Astrocyte (in vitro differentiated cells and primary cell): ENCODE results near the gene IYD. TPM values are rescaled to one million over a fixed set of nuclear protein-coding genes. Genes with fewer than 3 reads are reported as not detected.
A peak's percentile ranks its signal among the peaks of the same experiment; 100 is the strongest.

ENCODE experiments used
- DNase-seq: peaks from one replicate; pipeline ENCODE4 v3.0.0-alpha.2; 2010; ENCODE audit warnings: low read depth
- FAIRE-seq: peaks from 2 replicates; lab custom pipeline; 2011; peaks lifted over from hg19 to GRCh38; lab: Jason Lieb, UNC
- H2AFZ ChIP-seq: 2 replicates; pipeline ENCODE4 v1.6.0; 2012; ENCODE audit warnings: low read depth, low read length, inconsistent platforms
- H3K27ac ChIP-seq: 2 replicates; pipeline ENCODE4 v1.5.1; 2011; ENCODE audit warnings: low read depth, low read length, inconsistent platforms
- H3K27me3 ChIP-seq: 2 replicates; pipeline ENCODE4 v1.6.0; 2011; ENCODE audit warnings: low read length, inconsistent platforms; ENCODE audit not compliant: insufficient read depth
- H3K36me3 ChIP-seq: 2 replicates; pipeline ENCODE4 v1.5.1; 2011; ENCODE audit warnings: low read length, inconsistent platforms; ENCODE audit not compliant: insufficient read depth
- H3K4me1 ChIP-seq: 2 replicates; pipeline ENCODE4 v1.5.1; 2011; ENCODE audit warnings: low read length, inconsistent platforms; ENCODE audit not compliant: insufficient read depth
- H3K4me2 ChIP-seq: 2 replicates; pipeline ENCODE4 v1.6.0; 2012; ENCODE audit warnings: low read length, inconsistent platforms
- H3K4me3 ChIP-seq: 2 replicates; pipeline ENCODE4 v1.5.1; 2011; ENCODE audit warnings: low read depth, mild to moderate bottlenecking, low read length, inconsistent platforms; ENCODE audit not compliant: insufficient read depth
- H3K79me2 ChIP-seq: 2 replicates; pipeline ENCODE4 v1.6.0; 2012; ENCODE audit warnings: mild to moderate bottlenecking, low read length, inconsistent platforms; ENCODE audit not compliant: insufficient read depth
- H3K9ac ChIP-seq: 2 replicates; pipeline ENCODE4 v1.6.0; 2012; ENCODE audit warnings: mild to moderate bottlenecking, low read length, inconsistent platforms
- H3K9me3 ChIP-seq: 2 replicates; pipeline ENCODE4 v1.5.1; 2012; ENCODE audit warnings: low read depth, mild to moderate bottlenecking, low read length, inconsistent platforms; ENCODE audit not compliant: insufficient read depth
- H4K20me1 ChIP-seq: 2 replicates; pipeline ENCODE4 v1.6.0; 2012; ENCODE audit warnings: low read length, inconsistent platforms; ENCODE audit not compliant: insufficient read depth
- H3K27ac Mint-ChIP-seq: one replicate; pipeline ENCODE4 v1.8.0; 2021; ENCODE audit warnings: mild to moderate bottlenecking, mixed read lengths; ENCODE audit not compliant: unreplicated experiment
- H3K27me3 Mint-ChIP-seq: one replicate; pipeline ENCODE4 v1.8.0; 2021; ENCODE audit warnings: low read depth, mixed read lengths; ENCODE audit not compliant: unreplicated experiment
- H3K36me3 Mint-ChIP-seq: one replicate; pipeline ENCODE4 v1.8.0; 2021; ENCODE audit warnings: low read depth, mixed read lengths; ENCODE audit not compliant: unreplicated experiment
- H3K4me1 Mint-ChIP-seq: one replicate; pipeline ENCODE4 v1.8.0; 2021; ENCODE audit warnings: low read depth, mixed read lengths; ENCODE audit not compliant: unreplicated experiment
- H3K4me3 Mint-ChIP-seq: one replicate; pipeline ENCODE4 v1.8.0; 2021; ENCODE audit warnings: mild to moderate bottlenecking, moderate library complexity, mixed read lengths; ENCODE audit not compliant: unreplicated experiment
- H3K9me3 Mint-ChIP-seq: one replicate; pipeline ENCODE4 v1.8.0; 2021; ENCODE audit warnings: mild to moderate bottlenecking, mixed read lengths; ENCODE audit not compliant: unreplicated experiment
- EZH2 ChIP-seq: IDR thresholded peaks from 2 replicates; pipeline ENCODE4 v1.6.1; 2012; ENCODE audit warnings: mild to moderate bottlenecking, low read length, inconsistent platforms; ENCODE audit not compliant: insufficient read depth
- total RNA-seq: library from RNA; stranded (reverse); gene quantifications from 2 replicates; pipeline ENCODE4 v1.2.1, GENCODE V29; 2021
- TF ChIP-seq, protein P1 (sequence below): IDR thresholded peaks from 2 replicates; pipeline ENCODE4 v1.5.1; 2011; ENCODE audit warnings: low read depth, mild to moderate bottlenecking, inconsistent platforms, low read length, moderate library complexity; ENCODE audit not compliant: insufficient read depth

The IYD gene
- total RNA-seq, 1 donor from 2014 or later = not detected

DNA sequence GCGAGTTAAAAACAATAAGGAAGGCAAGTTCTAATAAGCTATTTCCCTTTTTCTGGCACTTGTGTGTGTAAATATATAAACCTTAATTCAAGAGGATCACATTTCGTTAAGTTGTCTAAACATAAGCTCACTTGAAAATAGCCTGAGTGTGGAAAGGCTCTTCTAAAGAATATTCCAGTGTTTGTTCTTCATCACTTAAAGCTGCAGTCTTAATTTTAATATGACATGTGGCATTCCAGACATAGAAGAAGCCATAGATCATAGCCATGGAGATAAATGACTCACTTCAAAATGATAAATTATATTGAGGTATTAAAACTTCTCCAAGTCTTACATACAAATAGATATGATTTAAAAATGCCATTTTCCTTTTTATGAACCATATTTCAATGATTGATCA is 42.1 kb downstream of the IYD start:
- no peaks in the 10 kb centered on the region for H3K27me3 ChIP-seq
- H3K9ac ChIP-seq = no peak overlapping the region
- H4K20me1 ChIP-seq = no peaks in the 10 kb centered on the region
- no peaks in the 10 kb centered on the region for H3K36me3 Mint-ChIP-seq
- H3K27ac Mint-ChIP-seq = peak overlapping the region; percentile 75
- peak overlapping the region; percentile 35 for H3K4me2 ChIP-seq
- DNase-seq (peak; percentile 26), FAIRE-seq (no peak)
- peaks cover 26% of the 10 kb centered on the region for H3K4me1 ChIP-seq
- H3K79me2 ChIP-seq = no peaks in the 10 kb centered on the region
- peaks cover 32% of the 10 kb centered on the region for H3K4me1 Mint-ChIP-seq
- no peaks in the 10 kb centered on the region for H3K36me3 ChIP-seq
- peaks cover 2% of the 10 kb centered on the region for H3K9me3 Mint-ChIP-seq
- no peak overlapping the region for H2AFZ ChIP-seq
- H3K4me3 ChIP-seq = no peak overlapping the region
- no peaks in the 10 kb centered on the region for H3K9me3 ChIP-seq
- H3K4me3 Mint-ChIP-seq = no peak overlapping the region
- H3K27me3 Mint-ChIP-seq = peaks cover 11% of the 10 kb centered on the region
- TF ChIP-seq, protein P1, sequence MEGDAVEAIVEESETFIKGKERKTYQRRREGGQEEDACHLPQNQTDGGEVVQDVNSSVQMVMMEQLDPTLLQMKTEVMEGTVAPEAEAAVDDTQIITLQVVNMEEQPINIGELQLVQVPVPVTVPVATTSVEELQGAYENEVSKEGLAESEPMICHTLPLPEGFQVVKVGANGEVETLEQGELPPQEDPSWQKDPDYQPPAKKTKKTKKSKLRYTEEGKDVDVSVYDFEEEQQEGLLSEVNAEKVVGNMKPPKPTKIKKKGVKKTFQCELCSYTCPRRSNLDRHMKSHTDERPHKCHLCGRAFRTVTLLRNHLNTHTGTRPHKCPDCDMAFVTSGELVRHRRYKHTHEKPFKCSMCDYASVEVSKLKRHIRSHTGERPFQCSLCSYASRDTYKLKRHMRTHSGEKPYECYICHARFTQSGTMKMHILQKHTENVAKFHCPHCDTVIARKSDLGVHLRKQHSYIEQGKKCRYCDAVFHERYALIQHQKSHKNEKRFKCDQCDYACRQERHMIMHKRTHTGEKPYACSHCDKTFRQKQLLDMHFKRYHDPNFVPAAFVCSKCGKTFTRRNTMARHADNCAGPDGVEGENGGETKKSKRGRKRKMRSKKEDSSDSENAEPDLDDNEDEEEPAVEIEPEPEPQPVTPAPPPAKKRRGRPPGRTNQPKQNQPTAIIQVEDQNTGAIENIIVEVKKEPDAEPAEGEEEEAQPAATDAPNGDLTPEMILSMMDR = no peak
- no peak overlapping the region for H3K27ac ChIP-seq

DNA sequence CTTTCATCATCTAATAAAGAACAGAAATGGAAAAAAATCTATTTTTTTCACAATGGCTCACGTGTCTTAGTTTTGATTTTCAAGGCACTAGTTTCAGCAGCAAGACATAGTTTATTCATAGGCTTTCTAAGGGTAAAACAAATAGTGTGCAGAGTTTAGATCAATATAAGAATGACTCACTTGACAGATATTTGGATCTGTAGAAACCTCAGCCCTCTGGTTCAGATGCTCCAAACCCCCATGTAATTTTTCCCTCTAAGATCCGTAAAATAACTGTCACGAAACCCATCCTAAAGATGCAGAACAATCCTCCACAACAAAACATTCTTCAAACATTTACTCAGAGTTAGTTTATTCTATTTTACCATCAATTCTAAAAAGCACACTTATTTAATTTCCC is 43.4 kb downstream of the IYD start:
- no peak overlapping the region for H3K9ac ChIP-seq
- DNase-seq = peak; percentile 16
- no peak for FAIRE-seq
- Mint-ChIP-seq H3K4me3 (no peak overlapping the region), H3K27ac (no peak overlapping the region), H3K4me1 (peaks cover 32% of the 10 kb centered on the region), H3K9me3 (peaks cover 2% of the 10 kb centered on the region), H3K36me3 (no peaks in the 10 kb centered on the region), H3K27me3 (peaks cover 8% of the 10 kb centered on the region)
- no peaks in the 10 kb centered on the region for H4K20me1 ChIP-seq
- no peak overlapping the region for H3K4me3 ChIP-seq
- H3K4me1 ChIP-seq = peaks cover 26% of the 10 kb centered on the region
- H3K4me2 ChIP-seq = no peak overlapping the region
- no peak overlapping the region for H2AFZ ChIP-seq
- H3K27ac ChIP-seq = no peak overlapping the region
- no peaks in the 10 kb centered on the region for H3K27me3 ChIP-seq
- H3K36me3 ChIP-seq = no peaks in the 10 kb centered on the region
- H3K79me2 ChIP-seq = no peaks in the 10 kb centered on the region
- TF ChIP-seq EZH2 = no peak
- no peaks in the 10 kb centered on the region for H3K9me3 ChIP-seq

DNA sequence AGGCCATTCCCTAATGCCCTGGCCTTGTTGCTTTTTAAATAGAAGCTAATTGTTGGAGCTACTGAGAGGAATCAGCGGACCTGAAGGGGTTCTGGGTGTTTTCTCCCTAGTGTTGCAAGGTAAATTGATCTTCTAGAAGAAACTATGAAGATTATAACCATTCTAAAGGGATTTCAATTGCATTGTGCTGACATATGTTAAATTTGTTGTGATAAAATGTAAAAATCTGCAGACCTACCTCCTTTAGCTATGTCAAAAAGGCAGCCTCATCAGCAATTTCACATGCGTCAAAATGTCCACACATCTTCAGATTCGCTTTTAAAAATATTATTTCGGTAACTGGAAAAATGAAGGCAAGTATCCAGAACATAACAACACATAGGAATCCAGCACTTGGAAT is 44.4 kb downstream of the IYD start:
- peaks cover 35% of the 10 kb centered on the region for H3K4me1 Mint-ChIP-seq
- FAIRE-seq (no peak), DNase-seq (no peak)
- Histone ChIP-seq H3K4me2 (no peak overlapping the region), H2AFZ (no peak overlapping the region), H3K36me3 (no peaks in the 10 kb centered on the region), H3K27ac (no peak overlapping the region), H4K20me1 (no peaks in the 10 kb centered on the region), H3K27me3 (no peaks in the 10 kb centered on the region), H3K9ac (no peak overlapping the region), H3K4me3 (no peak overlapping the region), H3K79me2 (no peaks in the 10 kb centered on the region), H3K4me1 (peaks cover 31% of the 10 kb centered on the region), H3K9me3 (no peaks in the 10 kb centered on the region)
- no peak overlapping the region for H3K4me3 Mint-ChIP-seq
- peaks cover 2% of the 10 kb centered on the region for H3K27me3 Mint-ChIP-seq
- H3K9me3 Mint-ChIP-seq = no peaks in the 10 kb centered on the region
- H3K36me3 Mint-ChIP-seq = no peaks in the 10 kb centered on the region
- TF ChIP-seq EZH2 = no peak
- TF ChIP-seq, protein P1 = no peak
- H3K27ac Mint-ChIP-seq = no peak overlapping the region
